Left ventricle myocardium superior (tissue), 1 donor: ENCODE data around the gene DIS3L2. TPM values are rescaled to one million over a fixed set of nuclear protein-coding genes. Genes with fewer than 3 reads are reported as not detected.
"Not testable (repeated sequence)": the region's sequence is repeated elsewhere in the genome, so short reads cannot be mapped to it uniquely, and the experiment has no call there.

Source experiments
- ATAC-seq: fragments of 200-7000 bp; cut with Tn5 transposase; one replicate; pipeline ENCODE4 v1.9.1; 2020; ENCODE audit warnings: mild to moderate bottlenecking, moderate library complexity
- DNase-seq: peaks from one replicate; pipeline ENCODE4 v3.0.0-alpha.2; 2020
- intact Hi-C: fragments of 100-400 bp; cut with micrococcal nuclease; formaldehyde crosslinking; loops from one replicate; pipeline ENCODE4 v1.11.0; 2022
- total RNA-seq: library from RNA; stranded (reverse); fragmentation: NEBNext Ultra II Directional; extraction: Animal tissue kit (Norgen Biotek cat#: 25700); gene quantifications from one replicate; pipeline ENCODE4 v1.2.1, GENCODE V29; 2021
- donor health status: DM: no; HTN: yes; CAD: no; lungs with severe emphysema.

DIS3L2 gene
- total RNA-seq, 1 donor from 2014 or later = 19.6 TPM

- ATAC-seq (no peak), DNase-seq (no peak)
- intact Hi-C loops = no loop called here
These were observed 171.6 kb downstream of the DIS3L2 start for GRCh38 chr2:232133078-232133477.

GRCh38 chr2:232134939-232135338 lies 173.4 kb downstream of the DIS3L2 start:
- DNase-seq = no peak
- no peak for ATAC-seq
- intact Hi-C loops = no loop called here

- no peak for ATAC-seq
- intact Hi-C loops = loop anchor here (2.0 kb wide), 1 partner anchor 43 kb away; no protein-coding TSS in a partner anchor
- DNase-seq = no peak
These were observed 176.0 kb downstream of the DIS3L2 start for GRCh38 chr2:232137356-232138147.

- intact Hi-C loops = no loop called here
- DNase-seq (no peak), ATAC-seq (no peak)
These were observed 176.9 kb downstream of the DIS3L2 start for GRCh38 chr2:232138441-232138840.

GRCh38 chr2:232139171-232139594 lies 177.7 kb downstream of the DIS3L2 start:
- no peak for ATAC-seq
- no peak for DNase-seq
- intact Hi-C loops = no loop called here

- intact Hi-C loops = loop anchor here (10.0 kb wide), 1 partner anchor 215 kb away; the partner anchor contains the start of gene NPPC
- ATAC-seq = no peak
- DNase-seq = no peak
These were observed 178.5 kb downstream of the DIS3L2 start for GRCh38 chr2:232139786-232140562.

GRCh38 chr2:232141591-232141990 lies 180.1 kb downstream of the DIS3L2 start:
- intact Hi-C loops = loop anchor here (10.0 kb wide), 1 partner anchor 217 kb away; the partner anchor contains the start of gene NPPC
- DNase-seq (no peak), ATAC-seq (no peak)

- DNase-seq = no peak
- intact Hi-C loops = loop anchor here (10.0 kb wide), 1 partner anchor 217 kb away; the partner anchor contains the start of gene NPPC
- ATAC-seq = peak; percentile 68
These were observed 180.5 kb downstream of the DIS3L2 start for GRCh38 chr2:232142049-232142448.

GRCh38 chr2:232142502-232142901 lies 181.0 kb downstream of the DIS3L2 start:
- intact Hi-C loops = loop anchor here (10.0 kb wide), 1 partner anchor 218 kb away; the partner anchor contains the start of gene NPPC
- ATAC-seq = no peak

GRCh38 chr2:232146294-232146693 lies 184.8 kb downstream of the DIS3L2 start:
- no peak for DNase-seq
- intact Hi-C loops = loop anchor here (10.0 kb wide), 1 partner anchor 221 kb away; the partner anchor contains the start of gene NPPC
- ATAC-seq = no peak

More at GRCh38 chr2:232142502-232142901, 181.0 kb downstream of the DIS3L2 start:
- DNase-seq = no peak

GRCh38 chr2:232147440-232148077 lies 186.0 kb downstream of the DIS3L2 start:
- intact Hi-C loops = loop anchor here (10.0 kb wide), 1 partner anchor 223 kb away; the partner anchor contains the start of gene NPPC

GRCh38 chr2:232162187-232162586 lies 200.7 kb downstream of the DIS3L2 start:
- no peak for DNase-seq
- intact Hi-C loops = no loop called here
- no peak for ATAC-seq

More at GRCh38 chr2:232147440-232148077, 186.0 kb downstream of the DIS3L2 start:
- ATAC-seq = no peak
- DNase-seq = no peak

GRCh38 chr2:232170396-232170795 lies 208.9 kb downstream of the DIS3L2 start:
- ATAC-seq = no peak
- no peak for DNase-seq
- intact Hi-C loops = no loop called here

GRCh38 chr2:232174662-232175061 lies 213.1 kb downstream of the DIS3L2 start:
- DNase-seq = no peak
- intact Hi-C loops = no loop called here
- ATAC-seq = no peak

GRCh38 chr2:232176587-232176986 lies 215.1 kb downstream of the DIS3L2 start:
- intact Hi-C loops, ATAC-seq, DNase-seq: not testable (repeated sequence)

- no peak for ATAC-seq
- intact Hi-C loops = no loop called here
- DNase-seq = no peak
These were observed 221.8 kb downstream of the DIS3L2 start for GRCh38 chr2:232183279-232183678.

GRCh38 chr2:232184346-232184745 lies 222.8 kb downstream of the DIS3L2 start:
- intact Hi-C loops = no loop called here
- ATAC-seq (no peak), DNase-seq (no peak)

GRCh38 chr2:232190796-232191195 lies 229.3 kb downstream of the DIS3L2 start:
- intact Hi-C loops = no loop called here
- ATAC-seq = no peak
- no peak for DNase-seq

GRCh38 chr2:232195487-232195886 lies 234.0 kb downstream of the DIS3L2 start:
- intact Hi-C loops = no loop called here
- ATAC-seq (no peak), DNase-seq (no peak)
